GM12892 (cell line): Measurements from ENCODE around the gene TAGLN2.

Experiments used
- POLR2A ChIP-seq: IDR thresholded peaks from 2 replicates; pipeline ENCODE4 v1.6.1; 2011; ENCODE audit warnings: low read depth, low read length, control low read depth
- POLR2AphosphoS5 ChIP-seq: IDR thresholded peaks from 2 replicates; pipeline ENCODE4 v1.6.1; 2011; ENCODE audit warnings: low read depth, low read length, control low read depth
- TAF1 ChIP-seq: IDR thresholded peaks from 2 replicates; pipeline ENCODE4 v1.6.1; 2011; ENCODE audit warnings: low read depth, mild to moderate bottlenecking, control low read depth, low read length, borderline replicate concordance

GRCh38 chr1:159952932-159953331 is 27.6 kb upstream of the TAGLN2 start:
- no peak for TF ChIP-seq POLR2A
- no peak for TF ChIP-seq TAF1
- TF ChIP-seq POLR2AphosphoS5: no peak
